GM19463 (cell line): ENCODE data around the gene EIF4G3.
"Not testable (repeated sequence)": the region's sequence is repeated elsewhere in the genome, so short reads cannot be mapped to it uniquely, and the experiment has no call there.

Experiments used
- ATAC-seq: cut with Tn5 transposase; IDR thresholded peaks from one replicate; pipeline ENCODE4 v1.9.1; 2021; ENCODE audit warnings: mild to moderate bottlenecking, moderate library complexity; ENCODE audit not compliant: unreplicated experiment

Gene EIF4G3

GRCh38 chr1:21077085-21077484 lies 99.6 kb downstream of the EIF4G3 start:
- no peak for ATAC-seq

- ATAC-seq, result no peak
These were observed 104.0 kb downstream of the EIF4G3 start for GRCh38 chr1:21072721-21073120.

GRCh38 chr1:21069549-21069948 lies 107.1 kb downstream of the EIF4G3 start:
- no peak for ATAC-seq

- ATAC-seq, result no peak
These were observed 107.8 kb downstream of the EIF4G3 start for GRCh38 chr1:21068937-21069336.

- no peak for ATAC-seq
These were observed 109.0 kb downstream of the EIF4G3 start for GRCh38 chr1:21067551-21068227.

GRCh38 chr1:21066356-21067012 lies 110.2 kb downstream of the EIF4G3 start:
- ATAC-seq, result no peak

GRCh38 chr1:21065851-21066250 lies 110.8 kb downstream of the EIF4G3 start:
- ATAC-seq, result no peak

GRCh38 chr1:21064057-21064456 lies 112.6 kb downstream of the EIF4G3 start:
- no peak for ATAC-seq

- no peak for ATAC-seq
These were observed 116.2 kb downstream of the EIF4G3 start for GRCh38 chr1:21060523-21060922.

- ATAC-seq, result no peak
These were observed 117.7 kb downstream of the EIF4G3 start for GRCh38 chr1:21059021-21059420.

GRCh38 chr1:21058035-21058793 lies 118.5 kb downstream of the EIF4G3 start:
- no peak for ATAC-seq

GRCh38 chr1:21053189-21053928 lies 123.3 kb downstream of the EIF4G3 start:
- ATAC-seq, result not testable (repeated sequence)

- no peak for ATAC-seq
These were observed 124.7 kb downstream of the EIF4G3 start for GRCh38 chr1:21052034-21052433.

- no peak for ATAC-seq
These were observed 125.4 kb downstream of the EIF4G3 start for GRCh38 chr1:21051177-21051825.

GRCh38 chr1:21050031-21050430 lies 126.7 kb downstream of the EIF4G3 start:
- no peak for ATAC-seq

GRCh38 chr1:21048462-21048861 lies 128.2 kb downstream of the EIF4G3 start:
- no peak for ATAC-seq

- no peak for ATAC-seq
These were observed 130.6 kb downstream of the EIF4G3 start for GRCh38 chr1:21046132-21046531.

GRCh38 chr1:21045351-21045750 lies 131.3 kb downstream of the EIF4G3 start:
- ATAC-seq, result no peak

- ATAC-seq, result no peak
These were observed 133.6 kb downstream of the EIF4G3 start for GRCh38 chr1:21042929-21043605.

GRCh38 chr1:21041541-21041940 lies 135.2 kb downstream of the EIF4G3 start:
- no peak for ATAC-seq
